GM23338 (cell line): Measurements from ENCODE around the gene WWOX. TPM values are rescaled to one million over a fixed set of nuclear protein-coding genes. Genes with fewer than 3 reads are reported as not detected.

Experiments used
- ATAC-seq: fragments of 200-7000 bp; cut with Tn5 transposase; 3 replicates; pipeline ENCODE4 v1.9.1; 2020
- DNase-seq: peaks from one replicate; pipeline ENCODE4 v3.0.0-alpha.2; 2015; ENCODE audit warnings: low spot score
- H2AFZ ChIP-seq: fragments of 200-600 bp; sonication (generic); 2 replicates; pipeline ENCODE4 v1.8.0; 2016; ENCODE audit warnings: antibody characterized with exemption, mild to moderate bottlenecking, moderate library complexity
- H3F3A ChIP-seq: fragments of 200-600 bp; sonication (generic); replicated peaks from 2 replicates; pipeline ENCODE4 v1.8.0; 2017; ENCODE audit warnings: antibody characterized with exemption, mixed run types, low read depth
- H3K27ac ChIP-seq: fragments of 200-600 bp; sonication (generic); 2 replicates; pipeline ENCODE4 v1.6.1; 2016; ENCODE audit warnings: low read depth
- H3K27me3 ChIP-seq: fragments of 200-600 bp; sonication (generic); 2 replicates; pipeline ENCODE4 v1.8.0; 2016; ENCODE audit warnings: mild to moderate bottlenecking, mixed run types, moderate library complexity; ENCODE audit not compliant: insufficient read depth
- H3K36me3 ChIP-seq: fragments of 200-600 bp; sonication (generic); 2 replicates; pipeline ENCODE4 v1.8.0; 2016; ENCODE audit warnings: mild to moderate bottlenecking; ENCODE audit not compliant: insufficient read depth
- H3K4me1 ChIP-seq: fragments of 200-600 bp; sonication (generic); 2 replicates; pipeline ENCODE4 v1.8.0; 2016; ENCODE audit warnings: mild to moderate bottlenecking, moderate library complexity; ENCODE audit not compliant: insufficient read depth
- H3K4me2 ChIP-seq: fragments of 200-600 bp; sonication (generic); 2 replicates; pipeline ENCODE4 v1.7.1; 2017; ENCODE audit warnings: mixed run types
- H3K4me3 ChIP-seq: fragments of 200-600 bp; sonication (generic); 2 replicates; pipeline ENCODE4 v1.6.1; 2016; ENCODE audit warnings: mixed run types
- H3K79me2 ChIP-seq: fragments of 200-600 bp; sonication (generic); replicated peaks from 2 replicates; pipeline ENCODE4 v1.8.0; 2017; ENCODE audit warnings: mild to moderate bottlenecking; ENCODE audit not compliant: insufficient read depth
- H3K9me2 ChIP-seq: fragments of 200-600 bp; sonication (generic); 2 replicates; pipeline ENCODE4 v1.8.0; 2017; ENCODE audit not compliant: insufficient read depth
- H4K20me1 ChIP-seq: fragments of 200-600 bp; sonication (generic); replicated peaks from 2 replicates; pipeline ENCODE4 v1.8.0; 2017; ENCODE audit warnings: mild to moderate bottlenecking; ENCODE audit not compliant: insufficient read depth
- H3K27ac Mint-ChIP-seq: 2 replicates; pipeline ENCODE4 v1.8.0; 2020; ENCODE audit warnings: inconsistent platforms, mild to moderate bottlenecking, moderate library complexity, mixed read lengths
- H3K27me3 Mint-ChIP-seq: 3 replicates; pipeline ENCODE4 v1.8.0; 2022; ENCODE audit warnings: low read depth, mild to moderate bottlenecking, moderate library complexity, mixed read lengths, inconsistent platforms; ENCODE audit not compliant: insufficient read depth, poor library complexity
- H3K36me3 Mint-ChIP-seq: 3 replicates; pipeline ENCODE4 v1.8.0; 2021; ENCODE audit warnings: low read depth, mild to moderate bottlenecking, inconsistent platforms, moderate library complexity, mixed read lengths
- H3K4me1 Mint-ChIP-seq: 3 replicates; pipeline ENCODE4 v1.8.0; 2020; ENCODE audit warnings: mild to moderate bottlenecking, inconsistent platforms, mixed read lengths
- H3K4me3 Mint-ChIP-seq: 3 replicates; pipeline ENCODE4 v1.8.0; 2021; ENCODE audit warnings: moderate library complexity, mild to moderate bottlenecking, inconsistent platforms, mixed read lengths
- H3K9me3 Mint-ChIP-seq: 3 replicates; pipeline ENCODE4 v1.8.0; 2020; ENCODE audit warnings: moderate library complexity, mild to moderate bottlenecking, inconsistent platforms, mixed read lengths
- ETS1 ChIP-seq: IDR thresholded peaks from 2 replicates; pipeline ENCODE4 v1.6.1; 2016; ENCODE audit warnings: antibody characterized with exemption
- JUNB ChIP-seq: IDR thresholded peaks from one replicate; pipeline ENCODE4 v1.6.1; 2016; ENCODE audit warnings: antibody characterized with exemption; ENCODE audit not compliant: unreplicated experiment
- STAT1 ChIP-seq: IDR thresholded peaks from one replicate; pipeline ENCODE4 v1.6.1; 2016; ENCODE audit warnings: antibody characterized with exemption; ENCODE audit not compliant: unreplicated experiment
- ZNF114 ChIP-seq: fragments of 250-450 bp; sonication (Bioruptor Pico); IDR thresholded peaks from 2 replicates; pipeline ENCODE4 v1.5.0; 2020; ENCODE audit warnings: mild to moderate bottlenecking, moderate library complexity
- ZNF331 ChIP-seq: fragments of 250-450 bp; sonication (Bioruptor Pico); IDR thresholded peaks from 2 replicates; pipeline ENCODE4 v1.5.0; 2020; ENCODE audit warnings: low read depth, mild to moderate bottlenecking, moderate library complexity
- polyA plus RNA-seq: library from polyadenylated mRNA; unstranded; fragments of >200 nt; fragmentation: Nextera tagmentation; extraction: Ambion mirVana; gene quantifications from 2 replicates; pipeline ENCODE4 v1.2.1, GENCODE V29; 2016
- total RNA-seq: library from RNA; depleted of rRNA; stranded (reverse); fragments of >200 nt; shearing (Covaris generic); gene quantifications from 2 replicates; pipeline ENCODE4 v1.2.3, GENCODE V29; 2014
- TF ChIP-seq, protein P1 (sequence below): IDR thresholded peaks from one replicate; pipeline ENCODE4 v1.6.1; 2018; ENCODE audit warnings: antibody characterized with exemption; ENCODE audit not compliant: unreplicated experiment
- TF ChIP-seq, protein P2 (sequence below): fragments of 250-450 bp; sonication (Bioruptor Pico); IDR thresholded peaks from 2 replicates; pipeline ENCODE4 v1.5.0; 2020; ENCODE audit warnings: mild to moderate bottlenecking, moderate library complexity

The WWOX gene
- total and polyA plus RNA-seq, 2 experiments from 2014 or later, result 10.0 to 19.3 TPM

DNA sequence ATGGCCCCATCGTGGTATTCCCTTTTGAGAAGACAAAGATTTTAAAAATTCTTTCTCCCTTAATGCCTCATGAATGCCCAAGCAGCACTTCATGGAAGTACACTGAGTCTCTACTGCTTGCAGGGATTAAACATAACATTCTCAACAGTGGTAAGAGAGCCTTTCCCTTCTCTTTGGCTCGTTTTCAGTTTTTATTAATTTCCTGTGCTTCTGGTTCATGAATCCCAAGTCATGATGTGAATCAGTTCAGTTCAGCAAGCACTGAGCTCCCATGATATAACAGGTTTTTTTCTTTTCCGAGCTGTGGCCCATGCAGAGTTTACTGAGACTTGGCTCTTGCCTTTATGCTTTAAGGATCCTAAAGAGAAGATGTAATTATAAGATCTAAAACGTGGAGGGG, 175.3 kb downstream of the WWOX start (continued):
- TF ChIP-seq ZNF331 (CRISPR knock-in tag) (no peak), STAT1 (no peak), ZNF114 (CRISPR knock-in tag) (no peak), JUNB (no peak)
- TF ChIP-seq, protein P1, sequence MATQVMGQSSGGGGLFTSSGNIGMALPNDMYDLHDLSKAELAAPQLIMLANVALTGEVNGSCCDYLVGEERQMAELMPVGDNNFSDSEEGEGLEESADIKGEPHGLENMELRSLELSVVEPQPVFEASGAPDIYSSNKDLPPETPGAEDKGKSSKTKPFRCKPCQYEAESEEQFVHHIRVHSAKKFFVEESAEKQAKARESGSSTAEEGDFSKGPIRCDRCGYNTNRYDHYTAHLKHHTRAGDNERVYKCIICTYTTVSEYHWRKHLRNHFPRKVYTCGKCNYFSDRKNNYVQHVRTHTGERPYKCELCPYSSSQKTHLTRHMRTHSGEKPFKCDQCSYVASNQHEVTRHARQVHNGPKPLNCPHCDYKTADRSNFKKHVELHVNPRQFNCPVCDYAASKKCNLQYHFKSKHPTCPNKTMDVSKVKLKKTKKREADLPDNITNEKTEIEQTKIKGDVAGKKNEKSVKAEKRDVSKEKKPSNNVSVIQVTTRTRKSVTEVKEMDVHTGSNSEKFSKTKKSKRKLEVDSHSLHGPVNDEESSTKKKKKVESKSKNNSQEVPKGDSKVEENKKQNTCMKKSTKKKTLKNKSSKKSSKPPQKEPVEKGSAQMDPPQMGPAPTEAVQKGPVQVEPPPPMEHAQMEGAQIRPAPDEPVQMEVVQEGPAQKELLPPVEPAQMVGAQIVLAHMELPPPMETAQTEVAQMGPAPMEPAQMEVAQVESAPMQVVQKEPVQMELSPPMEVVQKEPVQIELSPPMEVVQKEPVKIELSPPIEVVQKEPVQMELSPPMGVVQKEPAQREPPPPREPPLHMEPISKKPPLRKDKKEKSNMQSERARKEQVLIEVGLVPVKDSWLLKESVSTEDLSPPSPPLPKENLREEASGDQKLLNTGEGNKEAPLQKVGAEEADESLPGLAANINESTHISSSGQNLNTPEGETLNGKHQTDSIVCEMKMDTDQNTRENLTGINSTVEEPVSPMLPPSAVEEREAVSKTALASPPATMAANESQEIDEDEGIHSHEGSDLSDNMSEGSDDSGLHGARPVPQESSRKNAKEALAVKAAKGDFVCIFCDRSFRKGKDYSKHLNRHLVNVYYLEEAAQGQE, result no peak

DNA sequence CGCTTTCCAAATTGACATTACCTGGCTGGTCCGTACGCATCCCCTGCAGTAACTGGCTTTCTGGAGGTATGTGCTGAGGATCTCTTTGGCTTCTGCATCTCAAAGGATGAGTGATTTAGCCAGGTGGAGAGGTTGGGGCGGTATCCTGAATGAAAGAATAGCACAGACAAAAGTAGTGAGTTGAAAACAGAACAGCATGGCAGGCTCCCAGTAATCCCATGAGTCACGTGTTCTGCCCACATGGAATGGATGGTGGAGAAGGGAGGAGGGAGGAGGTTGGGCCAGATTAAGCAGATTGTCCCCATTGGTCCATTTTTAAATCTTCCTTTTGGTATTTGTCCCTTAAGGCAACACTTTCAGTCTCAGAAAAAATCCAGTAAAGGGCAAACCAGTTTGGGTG, 176.0 kb downstream of the WWOX start:
- no peaks in the 10 kb centered on the region for H3K9me3 Mint-ChIP-seq
- no peaks in the 10 kb centered on the region for H3K27me3 ChIP-seq
- TF ChIP-seq ETS1, result no peak
- TF ChIP-seq, protein P1, result no peak
- TF ChIP-seq ZNF114 (CRISPR knock-in tag), result peak; percentile 62; the same call in 1 of the 2 replicates
- TF ChIP-seq STAT1, result no peak
- TF ChIP-seq, protein P2, sequence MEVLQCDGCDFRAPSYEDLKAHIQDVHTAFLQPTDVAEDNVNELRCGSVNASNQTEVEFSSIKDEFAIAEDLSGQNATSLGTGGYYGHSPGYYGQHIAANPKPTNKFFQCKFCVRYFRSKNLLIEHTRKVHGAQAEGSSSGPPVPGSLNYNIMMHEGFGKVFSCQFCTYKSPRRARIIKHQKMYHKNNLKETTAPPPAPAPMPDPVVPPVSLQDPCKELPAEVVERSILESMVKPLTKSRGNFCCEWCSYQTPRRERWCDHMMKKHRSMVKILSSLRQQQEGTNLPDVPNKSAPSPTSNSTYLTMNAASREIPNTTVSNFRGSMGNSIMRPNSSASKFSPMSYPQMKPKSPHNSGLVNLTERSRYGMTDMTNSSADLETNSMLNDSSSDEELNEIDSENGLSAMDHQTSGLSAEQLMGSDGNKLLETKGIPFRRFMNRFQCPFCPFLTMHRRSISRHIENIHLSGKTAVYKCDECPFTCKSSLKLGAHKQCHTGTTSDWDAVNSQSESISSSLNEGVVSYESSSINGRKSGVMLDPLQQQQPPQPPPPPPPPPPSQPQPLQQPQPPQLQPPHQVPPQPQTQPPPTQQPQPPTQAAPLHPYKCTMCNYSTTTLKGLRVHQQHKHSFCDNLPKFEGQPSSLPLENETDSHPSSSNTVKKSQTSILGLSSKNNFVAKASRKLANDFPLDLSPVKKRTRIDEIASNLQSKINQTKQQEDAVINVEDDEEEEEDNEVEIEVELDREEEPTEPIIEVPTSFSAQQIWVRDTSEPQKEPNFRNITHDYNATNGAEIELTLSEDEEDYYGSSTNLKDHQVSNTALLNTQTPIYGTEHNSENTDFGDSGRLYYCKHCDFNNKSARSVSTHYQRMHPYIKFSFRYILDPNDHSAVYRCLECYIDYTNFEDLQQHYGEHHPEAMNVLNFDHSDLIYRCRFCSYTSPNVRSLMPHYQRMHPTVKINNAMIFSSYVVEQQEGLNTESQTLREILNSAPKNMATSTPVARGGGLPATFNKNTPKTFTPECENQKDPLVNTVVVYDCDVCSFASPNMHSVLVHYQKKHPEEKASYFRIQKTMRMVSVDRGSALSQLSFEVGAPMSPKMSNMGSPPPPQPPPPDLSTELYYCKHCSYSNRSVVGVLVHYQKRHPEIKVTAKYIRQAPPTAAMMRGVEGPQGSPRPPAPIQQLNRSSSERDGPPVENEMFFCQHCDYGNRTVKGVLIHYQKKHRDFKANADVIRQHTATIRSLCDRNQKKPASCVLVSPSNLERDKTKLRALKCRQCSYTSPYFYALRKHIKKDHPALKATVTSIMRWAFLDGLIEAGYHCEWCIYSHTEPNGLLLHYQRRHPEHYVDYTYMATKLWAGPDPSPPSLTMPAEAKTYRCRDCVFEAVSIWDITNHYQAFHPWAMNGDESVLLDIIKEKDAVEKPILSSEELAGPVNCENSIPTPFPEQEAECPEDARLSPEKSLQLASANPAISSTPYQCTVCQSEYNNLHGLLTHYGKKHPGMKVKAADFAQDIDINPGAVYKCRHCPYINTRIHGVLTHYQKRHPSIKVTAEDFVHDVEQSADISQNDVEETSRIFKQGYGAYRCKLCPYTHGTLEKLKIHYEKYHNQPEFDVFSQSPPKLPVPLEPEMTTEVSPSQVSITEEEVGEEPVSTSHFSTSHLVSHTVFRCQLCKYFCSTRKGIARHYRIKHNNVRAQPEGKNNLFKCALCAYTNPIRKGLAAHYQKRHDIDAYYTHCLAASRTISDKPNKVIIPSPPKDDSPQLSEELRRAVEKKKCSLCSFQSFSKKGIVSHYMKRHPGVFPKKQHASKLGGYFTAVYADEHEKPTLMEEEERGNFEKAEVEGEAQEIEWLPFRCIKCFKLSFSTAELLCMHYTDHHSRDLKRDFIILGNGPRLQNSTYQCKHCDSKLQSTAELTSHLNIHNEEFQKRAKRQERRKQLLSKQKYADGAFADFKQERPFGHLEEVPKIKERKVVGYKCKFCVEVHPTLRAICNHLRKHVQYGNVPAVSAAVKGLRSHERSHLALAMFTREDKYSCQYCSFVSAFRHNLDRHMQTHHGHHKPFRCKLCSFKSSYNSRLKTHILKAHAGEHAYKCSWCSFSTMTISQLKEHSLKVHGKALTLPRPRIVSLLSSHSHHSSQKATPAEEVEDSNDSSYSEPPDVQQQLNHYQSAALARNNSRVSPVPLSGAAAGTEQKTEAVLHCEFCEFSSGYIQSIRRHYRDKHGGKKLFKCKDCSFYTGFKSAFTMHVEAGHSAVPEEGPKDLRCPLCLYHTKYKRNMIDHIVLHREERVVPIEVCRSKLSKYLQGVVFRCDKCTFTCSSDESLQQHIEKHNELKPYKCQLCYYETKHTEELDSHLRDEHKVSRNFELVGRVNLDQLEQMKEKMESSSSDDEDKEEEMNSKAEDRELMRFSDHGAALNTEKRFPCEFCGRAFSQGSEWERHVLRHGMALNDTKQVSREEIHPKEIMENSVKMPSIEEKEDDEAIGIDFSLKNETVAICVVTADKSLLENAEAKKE (CRISPR knock-in tag), result peak; percentile 76; the same call in 1 of the 2 replicates
- ATAC-seq, result peak; percentile 89
- H3K27me3 Mint-ChIP-seq, result peaks cover 2% of the 10 kb centered on the region
- 0 out of 2 replicates have a peak overlapping the region, but pooled peaks have one; percentile 1 for H3K27ac ChIP-seq
- no peaks in the 10 kb centered on the region for H3K79me2 ChIP-seq
- H3K9me2 ChIP-seq, result peaks cover 6% of the 10 kb centered on the region
- H4K20me1 ChIP-seq, result no peaks in the 10 kb centered on the region
- no peak overlapping the region for H3K4me3 ChIP-seq
- DNase-seq, result peak; percentile 74
- H3K4me2 ChIP-seq, result peak overlapping the region; percentile 64
- H3K36me3 Mint-ChIP-seq, result peaks cover 8% of the 10 kb centered on the region; the same call in 2 of the 3 replicates
- no peaks in the 10 kb centered on the region for H3F3A ChIP-seq
- H3K27ac Mint-ChIP-seq, result no peak overlapping the region
- H2AFZ ChIP-seq, result peak overlapping the region; percentile 49
- H3K4me3 Mint-ChIP-seq, result peak overlapping the region; percentile 24; the same call in 2 of the 3 replicates
- no peaks in the 10 kb centered on the region for H3K36me3 ChIP-seq
- H3K4me1 Mint-ChIP-seq, result peaks cover 29% of the 10 kb centered on the region
- H3K4me1 ChIP-seq, result peaks cover 47% of the 10 kb centered on the region
